ENCODE results near the gene LAP3.

Gene LAP3

DNA sequence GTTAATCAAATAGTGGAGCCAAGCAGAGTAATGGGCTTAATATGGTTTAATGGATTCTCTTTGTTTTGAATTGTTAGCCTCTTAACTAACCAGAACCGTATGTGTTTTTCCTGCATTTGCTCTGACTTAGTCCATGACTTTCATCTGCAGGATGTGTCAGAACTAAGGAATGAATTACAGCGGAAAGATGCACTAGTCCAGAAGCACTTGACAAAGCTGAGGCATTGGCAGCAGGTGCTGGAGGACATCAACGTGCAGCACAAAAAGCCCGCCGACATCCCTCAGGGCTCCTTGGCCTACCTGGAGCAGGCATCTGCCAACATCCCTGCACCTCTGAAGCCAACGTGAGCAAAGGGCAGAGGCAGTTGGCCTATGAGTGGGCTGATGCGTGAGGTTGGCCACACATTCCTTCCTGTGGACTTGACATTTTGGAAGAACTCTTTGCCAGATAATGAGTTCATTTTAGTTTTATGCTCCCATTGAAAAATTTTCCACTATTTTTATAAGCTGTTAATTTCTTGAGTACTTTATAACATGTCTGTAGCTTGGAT lies 46.5 kb downstream of the LAP3 start:
- DNase-seq, result no peak

DNA sequence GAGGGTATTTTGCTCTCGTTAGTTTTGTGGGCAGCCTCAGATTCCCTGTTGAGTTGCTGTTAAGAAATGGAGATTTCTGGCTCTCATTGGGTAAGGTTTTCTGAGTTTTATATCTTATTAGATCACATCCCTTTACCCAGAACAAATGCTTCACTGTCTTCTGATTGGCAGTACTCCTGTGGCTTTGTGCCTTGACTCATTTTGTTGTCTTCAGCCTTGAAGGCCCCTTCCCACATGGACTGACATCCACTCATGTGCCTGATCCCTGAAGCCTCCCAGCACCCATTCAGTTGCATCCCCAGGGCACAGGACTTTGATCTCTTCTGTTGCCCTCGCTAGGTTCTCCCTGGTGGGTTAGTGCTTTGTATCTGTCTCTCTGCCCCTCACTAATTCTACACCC lies 47.8 kb downstream of the LAP3 start:
- DNase-seq, result no peak

GRCh38 chr4:17630228-17630627 lies 53.2 kb downstream of the LAP3 start:
- no peak for DNase-seq

- no peak for DNase-seq
Observed at GRCh38 chr4:17633600-17633999, 56.6 kb downstream of the LAP3 start.

GRCh38 chr4:17635056-17635455 lies 58.1 kb downstream of the LAP3 start:
- no peak for DNase-seq

GRCh38 chr4:17636341-17636695 lies 59.3 kb downstream of the LAP3 start:
- DNase-seq, result no peak

GRCh38 chr4:17636696-17637622 lies 60.0 kb downstream of the LAP3 start:
- DNase-seq, result peak; percentile 71

- no peak for DNase-seq
Observed at GRCh38 chr4:17639136-17639535, 62.1 kb downstream of the LAP3 start.

- DNase-seq, result no peak
Observed at GRCh38 chr4:17642398-17642783, 65.4 kb downstream of the LAP3 start.

DNA sequence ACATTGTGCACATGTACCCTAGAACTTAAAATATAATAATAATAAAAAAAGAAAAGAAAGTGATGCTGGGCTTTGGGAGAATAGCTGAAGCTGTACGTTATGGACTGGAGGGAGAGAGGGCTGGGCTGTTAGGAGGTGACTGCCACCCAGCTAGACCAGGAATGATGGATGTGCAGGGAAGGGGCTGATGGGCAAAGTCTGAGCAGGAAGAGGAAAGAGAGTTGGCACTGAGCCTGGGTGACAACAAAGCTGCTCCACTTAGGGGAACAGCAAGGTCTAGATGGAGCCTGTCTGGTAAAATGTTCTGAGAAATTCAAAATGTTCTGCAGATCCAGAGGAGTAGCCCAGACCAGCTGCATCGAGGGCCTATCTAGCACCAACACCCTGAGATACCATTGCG lies 69.7 kb downstream of the LAP3 start:
- DNase-seq, result no peak

DNA sequence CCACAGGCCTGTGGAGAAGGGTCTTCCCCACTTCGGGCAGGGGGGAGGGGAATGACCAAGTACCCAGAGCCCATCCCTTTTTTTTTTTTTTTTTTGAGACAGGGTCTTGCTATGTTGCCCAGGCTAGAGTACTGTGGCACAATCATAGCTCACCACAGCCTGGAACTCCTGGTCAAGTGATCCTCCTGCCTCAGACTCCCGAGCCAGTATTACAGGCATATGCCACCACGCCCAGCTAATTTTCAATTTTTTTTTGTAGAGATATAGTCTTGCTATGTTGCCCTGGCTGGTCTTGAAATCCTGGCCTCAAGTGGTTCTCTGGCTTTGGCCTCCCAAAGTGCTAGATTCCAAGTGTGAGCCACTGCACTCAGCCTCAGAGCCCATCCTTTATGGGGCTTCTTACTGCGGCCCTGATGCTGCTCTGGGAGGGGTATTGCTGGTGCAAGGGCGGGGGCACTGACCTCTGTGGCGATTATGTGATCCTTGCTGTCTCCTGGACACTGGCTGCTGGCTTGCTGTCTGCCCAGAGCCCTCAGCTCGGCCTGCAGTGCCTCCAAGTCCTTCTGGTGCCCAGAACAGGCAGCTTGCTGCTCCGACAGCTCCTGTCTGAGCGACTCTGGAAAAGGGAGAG lies 70.3 kb downstream of the LAP3 start:
- DNase-seq, result no peak

DNA sequence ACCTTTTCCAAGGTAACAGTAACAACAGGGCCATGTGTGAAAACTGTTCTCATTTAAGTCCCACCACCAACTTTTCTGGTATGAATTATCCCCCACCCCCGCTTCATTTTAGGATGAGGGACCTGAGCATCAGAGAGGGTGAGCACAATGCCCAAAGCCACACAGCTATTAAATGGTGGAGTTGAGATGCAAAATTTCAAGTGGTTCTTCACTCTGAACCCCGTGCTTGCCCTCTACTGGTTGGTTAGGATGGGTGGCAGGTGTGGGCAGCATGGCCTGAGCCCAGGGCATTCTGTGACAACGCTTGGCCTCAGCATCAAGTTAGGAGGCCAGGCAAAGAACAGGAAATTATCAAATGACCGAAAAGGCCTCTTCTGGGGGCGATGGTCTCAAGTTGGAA lies 70.9 kb downstream of the LAP3 start:
- DNase-seq, result no peak

DNA sequence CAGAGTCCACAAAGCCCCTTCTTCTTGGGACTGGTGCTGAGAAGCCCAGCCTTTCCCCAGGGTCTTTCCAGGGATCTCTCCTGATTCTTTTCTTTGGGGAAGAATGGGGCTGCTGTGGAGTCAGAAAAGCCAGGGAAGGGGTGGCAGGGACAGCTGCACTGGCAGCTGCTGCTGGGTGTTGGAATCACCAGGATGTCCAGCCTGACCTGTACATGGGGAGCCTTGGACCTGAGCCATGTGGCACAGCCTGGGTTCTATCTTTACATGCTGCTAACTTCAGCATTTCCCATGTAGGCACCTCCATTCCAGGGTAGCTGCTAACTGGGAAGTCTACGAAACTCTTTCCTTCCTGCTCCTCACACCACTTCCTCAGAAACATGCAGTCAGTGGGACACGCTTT lies 73.4 kb downstream of the LAP3 start:
- DNase-seq, result no peak

- no peak for DNase-seq
Observed at GRCh38 chr4:17654701-17655100, 77.7 kb downstream of the LAP3 start.

- no peak for DNase-seq
Observed at GRCh38 chr4:17657090-17657489, 80.1 kb downstream of the LAP3 start.

Data from activated CD8-positive, alpha-beta memory T cell treated with anti-CD3 and anti-CD28 coated beads, Interleukin-2, amount 50 U/mL, for 4 hours (primary cell).